Central memory CD4-positive, alpha-beta T cell (primary cell): ENCODE measurements around the gene GBA2.

Source experiments
- DNase-seq: peaks from one replicate; pipeline ENCODE4 v3.0.0; 2022

GBA2 gene

GRCh38 chr9:35737143-35737542 is 11.9 kb downstream of the GBA2 start:
- no peak for DNase-seq

GRCh38 chr9:35736201-35736633 is 12.8 kb downstream of the GBA2 start:
- DNase-seq, result peak; percentile 64

- DNase-seq, result no peak
Observed at GRCh38 chr9:35734096-35734495, 14.9 kb downstream of the GBA2 start.

GRCh38 chr9:35732800-35733541 is 16.1 kb downstream of the GBA2 start:
- peak; percentile 13 for DNase-seq

GRCh38 chr9:35732185-35732799 is 16.7 kb downstream of the GBA2 start, which contains the start of the genes CREB3 and TLN1:
Gene CREB3 (plus strand): TSS chr9:35732666. CDS start chr9:35732773, 107 bp downstream.
Gene TLN1 (minus strand): TSS chr9:35732195. CDS start chr9:35725694, 6,501 bp downstream.
- DNase-seq, result peak; percentile 98

- DNase-seq, result no peak
Observed at GRCh38 chr9:35731415-35732184, 17.4 kb downstream of the GBA2 start.

- DNase-seq, result no peak
Observed at GRCh38 chr9:35730486-35730854, 18.6 kb downstream of the GBA2 start.

GRCh38 chr9:35729700-35730485 is 19.1 kb downstream of the GBA2 start:
- DNase-seq, result peak; percentile 25

GRCh38 chr9:35729101-35729500 is 19.9 kb downstream of the GBA2 start:
- no peak for DNase-seq

- peak; percentile 39 for DNase-seq
Observed at GRCh38 chr9:35728041-35728971, 20.7 kb downstream of the GBA2 start.

- no peak for DNase-seq
Observed at GRCh38 chr9:35727676-35728040, 21.4 kb downstream of the GBA2 start.

- DNase-seq, result no peak
Observed at GRCh38 chr9:35726931-35727330, 22.1 kb downstream of the GBA2 start.

- DNase-seq, result no peak
Observed at GRCh38 chr9:35725362-35725761, 23.7 kb downstream of the GBA2 start.

- no peak for DNase-seq
Observed at GRCh38 chr9:35723908-35724307, 25.1 kb downstream of the GBA2 start.

- DNase-seq, result no peak
Observed at GRCh38 chr9:35723426-35723825, 25.6 kb downstream of the GBA2 start.

GRCh38 chr9:35719546-35719945 is 29.5 kb downstream of the GBA2 start:
- no peak for DNase-seq

- no peak for DNase-seq
Observed at GRCh38 chr9:35718721-35719511, 30.1 kb downstream of the GBA2 start.

GRCh38 chr9:35717132-35717870 is 31.7 kb downstream of the GBA2 start:
- DNase-seq, result no peak

GRCh38 chr9:35716230-35716629 is 32.8 kb downstream of the GBA2 start:
- DNase-seq, result no peak
